IMR-90 (cell line): ENCODE data around the gene DOCK10.

Experiments used
- CTCF ChIP-seq: conservative IDR thresholded peaks from 2 replicates; pipeline ENCODE4 v1.5.1; 2012; ENCODE audit warnings: mild to moderate bottlenecking, low read depth, low read length, improper control_type of control experiment
- FOS ChIP-seq: fragments of 150-350 bp; IDR thresholded peaks from 2 replicates; pipeline ENCODE4 v1.6.1; 2016; ENCODE audit warnings: low read depth, low read length
- MAZ ChIP-seq: IDR thresholded peaks from 2 replicates; pipeline ENCODE4 v1.6.1; 2012; ENCODE audit warnings: low read depth, mild to moderate bottlenecking, low read length, improper control_type of control experiment, moderate library complexity, borderline replicate concordance
- MXI1 ChIP-seq: IDR thresholded peaks from 2 replicates; pipeline ENCODE4 v1.6.1; 2012; ENCODE audit warnings: low read depth, mild to moderate bottlenecking, low read length, moderate library complexity, borderline replicate concordance
- NFE2L2 ChIP-seq: fragments of 150-350 bp; IDR thresholded peaks from 2 replicates; pipeline ENCODE4 v1.6.1; 2016; ENCODE audit warnings: low read depth, mild to moderate bottlenecking, low read length
- POLR2A ChIP-seq: IDR thresholded peaks from 2 replicates; pipeline ENCODE4 v1.6.1; 2012; ENCODE audit warnings: mild to moderate bottlenecking, low read depth, low read length
- RAD21 ChIP-seq: IDR thresholded peaks from 2 replicates; pipeline ENCODE4 v1.6.1; 2012; ENCODE audit warnings: low read length, improper control_type of control experiment
- RCOR1 ChIP-seq: IDR thresholded peaks from 2 replicates; pipeline ENCODE4 v1.6.1; 2012; ENCODE audit warnings: mild to moderate bottlenecking, low read length, improper control_type of control experiment; ENCODE audit not compliant: insufficient replicate concordance
- RFX5 ChIP-seq: IDR thresholded peaks from 2 replicates; pipeline ENCODE4 v1.8.0; 2012; ENCODE audit warnings: low read depth, mild to moderate bottlenecking, low read length, moderate library complexity

- TF ChIP-seq FOS (no peak), RAD21 (no peak), MXI1 (no peak), POLR2A (no peak), MAZ (no peak), CTCF (no peak), RFX5 (no peak), RCOR1 (no peak), NFE2L2 (no peak)
These were observed 206.9 kb downstream of the DOCK10 start for GRCh38 chr2:224835405-224835804.
